ENCODE results near the gene MALAT1. TPM values are rescaled to one million over a fixed set of nuclear protein-coding genes. Genes with fewer than 3 reads are reported as not detected.

Gene MALAT1
- total and polyA plus RNA-seq, 10 of the 15 experiments (the other 5 are each of a cell fraction or from before 2014, with no cell fraction given): 448 to 8,160 (median 2,019) TPM

DNA sequence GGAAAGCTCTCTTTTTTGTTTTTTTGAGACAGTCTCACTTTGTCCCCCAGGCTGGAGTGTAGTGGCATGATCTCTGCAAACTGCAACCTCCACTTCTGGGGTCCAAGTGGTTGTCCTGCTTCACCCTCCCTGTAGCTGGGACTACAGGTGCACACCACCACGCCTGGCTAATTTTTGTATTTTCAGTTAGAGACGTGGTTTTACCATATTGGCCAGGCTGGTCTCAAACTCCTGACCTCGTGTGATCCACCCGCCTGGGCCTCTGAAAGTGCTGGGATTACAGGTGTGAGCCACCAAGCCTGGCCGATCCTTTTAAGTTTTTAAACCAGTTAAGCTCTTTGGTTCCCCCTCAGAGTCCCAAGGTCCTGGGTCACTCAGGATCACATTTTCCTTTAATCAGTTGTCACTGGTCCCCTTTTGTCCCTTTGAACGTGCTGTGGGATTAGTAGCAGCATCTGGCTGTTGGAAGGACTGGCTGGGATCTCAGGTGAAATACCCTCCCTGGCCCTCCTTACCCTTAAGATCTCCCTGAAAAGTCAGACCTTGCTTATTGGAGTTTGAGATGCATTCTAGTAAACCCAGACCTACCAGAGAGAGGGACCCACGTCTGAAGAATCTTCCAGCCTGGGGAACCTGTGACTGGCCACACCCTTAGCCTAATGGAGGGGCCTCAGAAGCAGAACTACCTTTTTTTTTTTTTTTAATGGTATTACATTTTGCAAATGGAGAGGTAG, 8.1 kb downstream of the MALAT1 start (continued):
- TF ChIP-seq, protein P1, sequence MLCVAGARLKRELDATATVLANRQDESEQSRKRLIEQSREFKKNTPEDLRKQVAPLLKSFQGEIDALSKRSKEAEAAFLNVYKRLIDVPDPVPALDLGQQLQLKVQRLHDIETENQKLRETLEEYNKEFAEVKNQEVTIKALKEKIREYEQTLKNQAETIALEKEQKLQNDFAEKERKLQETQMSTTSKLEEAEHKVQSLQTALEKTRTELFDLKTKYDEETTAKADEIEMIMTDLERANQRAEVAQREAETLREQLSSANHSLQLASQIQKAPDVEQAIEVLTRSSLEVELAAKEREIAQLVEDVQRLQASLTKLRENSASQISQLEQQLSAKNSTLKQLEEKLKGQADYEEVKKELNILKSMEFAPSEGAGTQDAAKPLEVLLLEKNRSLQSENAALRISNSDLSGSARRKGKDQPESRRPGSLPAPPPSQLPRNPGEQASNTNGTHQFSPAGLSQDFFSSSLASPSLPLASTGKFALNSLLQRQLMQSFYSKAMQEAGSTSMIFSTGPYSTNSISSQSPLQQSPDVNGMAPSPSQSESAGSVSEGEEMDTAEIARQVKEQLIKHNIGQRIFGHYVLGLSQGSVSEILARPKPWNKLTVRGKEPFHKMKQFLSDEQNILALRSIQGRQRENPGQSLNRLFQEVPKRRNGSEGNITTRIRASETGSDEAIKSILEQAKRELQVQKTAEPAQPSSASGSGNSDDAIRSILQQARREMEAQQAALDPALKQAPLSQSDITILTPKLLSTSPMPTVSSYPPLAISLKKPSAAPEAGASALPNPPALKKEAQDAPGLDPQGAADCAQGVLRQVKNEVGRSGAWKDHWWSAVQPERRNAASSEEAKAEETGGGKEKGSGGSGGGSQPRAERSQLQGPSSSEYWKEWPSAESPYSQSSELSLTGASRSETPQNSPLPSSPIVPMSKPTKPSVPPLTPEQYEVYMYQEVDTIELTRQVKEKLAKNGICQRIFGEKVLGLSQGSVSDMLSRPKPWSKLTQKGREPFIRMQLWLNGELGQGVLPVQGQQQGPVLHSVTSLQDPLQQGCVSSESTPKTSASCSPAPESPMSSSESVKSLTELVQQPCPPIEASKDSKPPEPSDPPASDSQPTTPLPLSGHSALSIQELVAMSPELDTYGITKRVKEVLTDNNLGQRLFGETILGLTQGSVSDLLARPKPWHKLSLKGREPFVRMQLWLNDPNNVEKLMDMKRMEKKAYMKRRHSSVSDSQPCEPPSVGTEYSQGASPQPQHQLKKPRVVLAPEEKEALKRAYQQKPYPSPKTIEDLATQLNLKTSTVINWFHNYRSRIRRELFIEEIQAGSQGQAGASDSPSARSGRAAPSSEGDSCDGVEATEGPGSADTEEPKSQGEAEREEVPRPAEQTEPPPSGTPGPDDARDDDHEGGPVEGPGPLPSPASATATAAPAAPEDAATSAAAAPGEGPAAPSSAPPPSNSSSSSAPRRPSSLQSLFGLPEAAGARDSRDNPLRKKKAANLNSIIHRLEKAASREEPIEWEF (IDR thresholded peaks at IDR 0.05; ENCODE audit: insufficient replicate concordance, low read depth, low read length): peak; percentile 55
- TF ChIP-seq, protein P2, sequence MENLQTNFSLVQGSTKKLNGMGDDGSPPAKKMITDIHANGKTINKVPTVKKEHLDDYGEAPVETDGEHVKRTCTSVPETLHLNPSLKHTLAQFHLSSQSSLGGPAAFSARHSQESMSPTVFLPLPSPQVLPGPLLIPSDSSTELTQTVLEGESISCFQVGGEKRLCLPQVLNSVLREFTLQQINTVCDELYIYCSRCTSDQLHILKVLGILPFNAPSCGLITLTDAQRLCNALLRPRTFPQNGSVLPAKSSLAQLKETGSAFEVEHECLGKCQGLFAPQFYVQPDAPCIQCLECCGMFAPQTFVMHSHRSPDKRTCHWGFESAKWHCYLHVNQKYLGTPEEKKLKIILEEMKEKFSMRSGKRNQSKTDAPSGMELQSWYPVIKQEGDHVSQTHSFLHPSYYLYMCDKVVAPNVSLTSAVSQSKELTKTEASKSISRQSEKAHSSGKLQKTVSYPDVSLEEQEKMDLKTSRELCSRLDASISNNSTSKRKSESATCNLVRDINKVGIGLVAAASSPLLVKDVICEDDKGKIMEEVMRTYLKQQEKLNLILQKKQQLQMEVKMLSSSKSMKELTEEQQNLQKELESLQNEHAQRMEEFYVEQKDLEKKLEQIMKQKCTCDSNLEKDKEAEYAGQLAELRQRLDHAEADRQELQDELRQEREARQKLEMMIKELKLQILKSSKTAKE (IDR thresholded peaks at IDR 0.05; ENCODE audit: low read depth, poor library complexity, severe bottlenecking): peak; percentile 21
- TF ChIP-seq POLR2AphosphoS5 (IDR thresholded peaks at IDR 0.05; ENCODE audit: low read length) (peak; percentile 97), CREB1 (IDR thresholded peaks at IDR 0.05; ENCODE audit: low read depth) (peak; percentile 60), SIN3A (IDR thresholded peaks at IDR 0.05; ENCODE audit: low read depth, low read length) (no peak), CREM (IDR thresholded peaks at IDR 0.05; ENCODE audit: low read depth) (0 out of 2 replicates have a peak, but pooled peaks have one; percentile 27), POU2F2 (IDR thresholded peaks at IDR 0.05; ENCODE audit: borderline replicate concordance, low read depth, low read length) (peak; percentile 97), NFXL1 (IDR thresholded peaks at IDR 0.05; ENCODE audit: borderline replicate concordance) (no peak), TARDBP (IDR thresholded peaks at IDR 0.05; ENCODE audit: borderline replicate concordance) (peak; percentile 83), SIX5 (IDR thresholded peaks at IDR 0.05; ENCODE audit: low read depth, low read length, severe bottlenecking) (no peak), IKZF1 (conservative IDR thresholded peaks at IDR 0.05) (peak; percentile 64), MEF2B (IDR thresholded peaks at IDR 0.05; ENCODE audit: partially characterized antibody, poor library complexity, severe bottlenecking) (peak; percentile 27), BRCA1 (IDR thresholded peaks at IDR 0.05; ENCODE audit: low read depth, low read length) (peak; percentile 26; the same call in 1 of the 2 replicates), ZBED1 (IDR thresholded peaks at IDR 0.05; ENCODE audit: borderline replicate concordance) (peak; percentile 95; the same call in 1 of the 2 replicates), MYC (IDR thresholded peaks at IDR 0.05; ENCODE audit: insufficient read depth, insufficient read length, insufficient replicate concordance, low read length, severe bottlenecking) (no peak)
- TF ChIP-seq, protein P3, sequence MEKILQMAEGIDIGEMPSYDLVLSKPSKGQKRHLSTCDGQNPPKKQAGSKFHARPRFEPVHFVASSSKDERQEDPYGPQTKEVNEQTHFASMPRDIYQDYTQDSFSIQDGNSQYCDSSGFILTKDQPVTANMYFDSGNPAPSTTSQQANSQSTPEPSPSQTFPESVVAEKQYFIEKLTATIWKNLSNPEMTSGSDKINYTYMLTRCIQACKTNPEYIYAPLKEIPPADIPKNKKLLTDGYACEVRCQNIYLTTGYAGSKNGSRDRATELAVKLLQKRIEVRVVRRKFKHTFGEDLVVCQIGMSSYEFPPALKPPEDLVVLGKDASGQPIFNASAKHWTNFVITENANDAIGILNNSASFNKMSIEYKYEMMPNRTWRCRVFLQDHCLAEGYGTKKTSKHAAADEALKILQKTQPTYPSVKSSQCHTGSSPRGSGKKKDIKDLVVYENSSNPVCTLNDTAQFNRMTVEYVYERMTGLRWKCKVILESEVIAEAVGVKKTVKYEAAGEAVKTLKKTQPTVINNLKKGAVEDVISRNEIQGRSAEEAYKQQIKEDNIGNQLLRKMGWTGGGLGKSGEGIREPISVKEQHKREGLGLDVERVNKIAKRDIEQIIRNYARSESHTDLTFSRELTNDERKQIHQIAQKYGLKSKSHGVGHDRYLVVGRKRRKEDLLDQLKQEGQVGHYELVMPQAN (conservative IDR thresholded peaks at IDR 0.05): peak; percentile 53
- TF ChIP-seq, protein P4, sequence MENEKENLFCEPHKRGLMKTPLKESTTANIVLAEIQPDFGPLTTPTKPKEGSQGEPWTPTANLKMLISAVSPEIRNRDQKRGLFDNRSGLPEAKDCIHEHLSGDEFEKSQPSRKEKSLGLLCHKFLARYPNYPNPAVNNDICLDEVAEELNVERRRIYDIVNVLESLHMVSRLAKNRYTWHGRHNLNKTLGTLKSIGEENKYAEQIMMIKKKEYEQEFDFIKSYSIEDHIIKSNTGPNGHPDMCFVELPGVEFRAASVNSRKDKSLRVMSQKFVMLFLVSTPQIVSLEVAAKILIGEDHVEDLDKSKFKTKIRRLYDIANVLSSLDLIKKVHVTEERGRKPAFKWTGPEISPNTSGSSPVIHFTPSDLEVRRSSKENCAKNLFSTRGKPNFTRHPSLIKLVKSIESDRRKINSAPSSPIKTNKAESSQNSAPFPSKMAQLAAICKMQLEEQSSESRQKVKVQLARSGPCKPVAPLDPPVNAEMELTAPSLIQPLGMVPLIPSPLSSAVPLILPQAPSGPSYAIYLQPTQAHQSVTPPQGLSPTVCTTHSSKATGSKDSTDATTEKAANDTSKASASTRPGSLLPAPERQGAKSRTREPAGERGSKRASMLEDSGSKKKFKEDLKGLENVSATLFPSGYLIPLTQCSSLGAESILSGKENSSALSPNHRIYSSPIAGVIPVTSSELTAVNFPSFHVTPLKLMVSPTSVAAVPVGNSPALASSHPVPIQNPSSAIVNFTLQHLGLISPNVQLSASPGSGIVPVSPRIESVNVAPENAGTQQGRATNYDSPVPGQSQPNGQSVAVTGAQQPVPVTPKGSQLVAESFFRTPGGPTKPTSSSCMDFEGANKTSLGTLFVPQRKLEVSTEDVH (IDR thresholded peaks at IDR 0.05; ENCODE audit: low read depth, partially characterized antibody): peak; percentile 90

Measured in GM12878 (cell line).